PC-3 (cell line): ENCODE data around the gene AJAP1.

Experiments used
- EZH2 ChIP-seq: fragments of 300-600 bp; sonication (generic); IDR thresholded peaks from one replicate; pipeline ENCODE4 v1.6.1; 2017; ENCODE audit warnings: antibody characterized with exemption, mild to moderate bottlenecking, low read length; ENCODE audit not compliant: unreplicated experiment
- EZH2phosphoT487 ChIP-seq: fragments of 300-600 bp; sonication (generic); IDR thresholded peaks from 2 replicates; pipeline ENCODE4 v1.6.1; 2018; ENCODE audit warnings: mild to moderate bottlenecking, antibody characterized with exemption, low read length, borderline replicate concordance
- TF ChIP-seq, protein P1 (sequence below): fragments of 300-600 bp; sonication (generic); conservative IDR thresholded peaks from 2 replicates; pipeline ENCODE4 v1.5.1; 2017; ENCODE audit warnings: antibody characterized with exemption, low read depth, mild to moderate bottlenecking, low read length

DNA sequence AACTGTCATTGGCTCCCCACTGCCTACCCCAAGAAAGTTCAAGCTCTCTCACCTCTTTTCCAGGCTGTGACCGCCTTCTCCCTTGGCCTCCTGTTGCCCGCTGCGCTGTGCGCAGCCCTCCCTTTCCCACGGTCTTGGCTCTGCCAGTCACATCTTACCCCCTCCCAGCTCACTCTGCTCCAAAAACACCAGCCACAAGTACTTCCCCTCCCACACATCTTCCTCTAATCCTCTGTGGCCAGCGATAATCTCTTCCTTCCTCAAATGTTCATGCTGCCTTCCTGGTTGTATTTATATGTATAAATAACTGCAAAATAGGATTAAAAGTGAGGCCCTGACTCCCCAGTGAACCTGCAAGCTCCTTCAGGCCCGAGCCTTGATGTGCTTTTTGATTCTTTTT is 81.8 kb downstream of the AJAP1 start:
- TF ChIP-seq, protein P1, sequence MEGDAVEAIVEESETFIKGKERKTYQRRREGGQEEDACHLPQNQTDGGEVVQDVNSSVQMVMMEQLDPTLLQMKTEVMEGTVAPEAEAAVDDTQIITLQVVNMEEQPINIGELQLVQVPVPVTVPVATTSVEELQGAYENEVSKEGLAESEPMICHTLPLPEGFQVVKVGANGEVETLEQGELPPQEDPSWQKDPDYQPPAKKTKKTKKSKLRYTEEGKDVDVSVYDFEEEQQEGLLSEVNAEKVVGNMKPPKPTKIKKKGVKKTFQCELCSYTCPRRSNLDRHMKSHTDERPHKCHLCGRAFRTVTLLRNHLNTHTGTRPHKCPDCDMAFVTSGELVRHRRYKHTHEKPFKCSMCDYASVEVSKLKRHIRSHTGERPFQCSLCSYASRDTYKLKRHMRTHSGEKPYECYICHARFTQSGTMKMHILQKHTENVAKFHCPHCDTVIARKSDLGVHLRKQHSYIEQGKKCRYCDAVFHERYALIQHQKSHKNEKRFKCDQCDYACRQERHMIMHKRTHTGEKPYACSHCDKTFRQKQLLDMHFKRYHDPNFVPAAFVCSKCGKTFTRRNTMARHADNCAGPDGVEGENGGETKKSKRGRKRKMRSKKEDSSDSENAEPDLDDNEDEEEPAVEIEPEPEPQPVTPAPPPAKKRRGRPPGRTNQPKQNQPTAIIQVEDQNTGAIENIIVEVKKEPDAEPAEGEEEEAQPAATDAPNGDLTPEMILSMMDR = no peak
- TF ChIP-seq EZH2phosphoT487 (no peak), EZH2 (no peak)
